GM12801 (cell line): ENCODE measurements around the gene CLEC11A.
"Not testable (repeated sequence)": the region's sequence is repeated elsewhere in the genome, so short reads cannot be mapped to it uniquely, and the experiment has no call there.

Experiments
- TF ChIP-seq, protein P1 (sequence below): IDR thresholded peaks from one replicate; pipeline ENCODE4 v1.5.1; 2011; ENCODE audit warnings: control low read depth; ENCODE audit not compliant: insufficient read length; ENCODE audit errors: extremely low read depth

The CLEC11A gene

DNA sequence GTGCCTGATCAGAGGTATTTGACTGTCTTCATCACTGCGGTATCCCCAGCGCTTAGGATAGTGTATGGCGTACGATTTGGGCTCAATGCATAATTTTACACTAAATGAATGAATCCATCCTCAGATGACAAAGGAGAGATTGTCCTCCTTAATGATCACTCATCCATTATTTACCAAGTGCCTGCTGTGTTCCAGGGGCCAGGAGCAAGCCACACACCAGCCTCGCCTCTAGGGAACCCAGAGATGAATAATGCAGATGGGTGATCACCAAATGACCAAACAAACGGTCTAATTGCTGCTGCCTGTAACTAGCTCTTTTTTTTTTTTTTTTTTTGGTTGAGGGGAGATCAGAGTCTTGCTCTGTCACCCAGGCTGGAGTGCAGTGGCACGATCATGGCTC lies 41.2 kb downstream of the CLEC11A start:
- TF ChIP-seq, protein P1, sequence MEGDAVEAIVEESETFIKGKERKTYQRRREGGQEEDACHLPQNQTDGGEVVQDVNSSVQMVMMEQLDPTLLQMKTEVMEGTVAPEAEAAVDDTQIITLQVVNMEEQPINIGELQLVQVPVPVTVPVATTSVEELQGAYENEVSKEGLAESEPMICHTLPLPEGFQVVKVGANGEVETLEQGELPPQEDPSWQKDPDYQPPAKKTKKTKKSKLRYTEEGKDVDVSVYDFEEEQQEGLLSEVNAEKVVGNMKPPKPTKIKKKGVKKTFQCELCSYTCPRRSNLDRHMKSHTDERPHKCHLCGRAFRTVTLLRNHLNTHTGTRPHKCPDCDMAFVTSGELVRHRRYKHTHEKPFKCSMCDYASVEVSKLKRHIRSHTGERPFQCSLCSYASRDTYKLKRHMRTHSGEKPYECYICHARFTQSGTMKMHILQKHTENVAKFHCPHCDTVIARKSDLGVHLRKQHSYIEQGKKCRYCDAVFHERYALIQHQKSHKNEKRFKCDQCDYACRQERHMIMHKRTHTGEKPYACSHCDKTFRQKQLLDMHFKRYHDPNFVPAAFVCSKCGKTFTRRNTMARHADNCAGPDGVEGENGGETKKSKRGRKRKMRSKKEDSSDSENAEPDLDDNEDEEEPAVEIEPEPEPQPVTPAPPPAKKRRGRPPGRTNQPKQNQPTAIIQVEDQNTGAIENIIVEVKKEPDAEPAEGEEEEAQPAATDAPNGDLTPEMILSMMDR: no peak

DNA sequence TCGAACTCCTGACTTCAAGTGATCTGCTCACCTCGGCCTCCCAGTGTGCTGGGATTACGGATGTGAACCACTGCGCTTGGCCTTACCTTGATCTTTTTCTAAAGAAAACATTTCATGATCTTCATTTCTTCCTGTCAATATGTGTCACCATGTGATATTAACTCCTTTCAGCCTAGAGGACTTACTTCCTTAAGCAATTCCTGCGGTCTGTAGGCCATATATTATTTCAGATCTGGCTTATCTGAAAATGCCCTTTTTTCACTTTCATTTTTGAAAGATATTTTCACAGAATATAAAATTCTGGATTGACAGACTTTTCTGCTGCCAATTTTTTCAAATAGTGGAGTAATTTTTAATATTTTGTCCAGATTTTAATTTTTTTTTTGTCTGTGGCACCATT lies 45.1 kb downstream of the CLEC11A start:
- TF ChIP-seq, protein P1: no peak

DNA sequence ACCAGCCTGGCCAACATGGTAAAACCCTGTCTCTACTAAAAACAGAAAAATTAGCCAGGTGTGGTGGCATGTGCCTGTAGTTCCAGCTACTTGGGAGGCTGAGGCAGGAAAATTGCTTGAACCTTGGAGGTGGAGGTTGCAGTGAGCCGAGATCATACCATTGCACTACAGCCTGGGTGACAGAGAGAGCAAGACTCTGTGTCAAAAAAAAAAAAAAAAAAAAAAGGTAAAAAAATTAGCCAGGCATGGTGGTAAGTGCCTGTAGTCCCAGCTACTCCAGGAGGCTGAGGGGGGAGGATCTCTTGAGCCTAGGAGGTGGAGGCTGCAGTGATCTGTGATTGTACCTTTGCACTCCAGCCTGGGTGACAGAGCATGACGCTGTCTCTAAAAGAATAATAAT lies 47.0 kb downstream of the CLEC11A start, which contains the start of gene GPR32:
Gene GPR32, plus strand, starts transcription at position 301 of the 400 bp plus-strand sequence. CDS start 137 bp downstream, outside the sequence.
- TF ChIP-seq, protein P1: not testable (repeated sequence)

DNA sequence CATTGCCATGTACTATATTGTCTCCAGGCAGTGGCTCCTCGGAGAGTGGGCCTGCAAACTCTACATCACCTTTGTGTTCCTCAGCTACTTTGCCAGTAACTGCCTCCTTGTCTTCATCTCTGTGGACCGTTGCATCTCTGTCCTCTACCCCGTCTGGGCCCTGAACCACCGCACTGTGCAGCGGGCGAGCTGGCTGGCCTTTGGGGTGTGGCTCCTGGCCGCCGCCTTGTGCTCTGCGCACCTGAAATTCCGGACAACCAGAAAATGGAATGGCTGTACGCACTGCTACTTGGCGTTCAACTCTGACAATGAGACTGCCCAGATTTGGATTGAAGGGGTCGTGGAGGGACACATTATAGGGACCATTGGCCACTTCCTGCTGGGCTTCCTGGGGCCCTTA lies 47.7 kb downstream of the CLEC11A start:
- TF ChIP-seq, protein P1: no peak

DNA sequence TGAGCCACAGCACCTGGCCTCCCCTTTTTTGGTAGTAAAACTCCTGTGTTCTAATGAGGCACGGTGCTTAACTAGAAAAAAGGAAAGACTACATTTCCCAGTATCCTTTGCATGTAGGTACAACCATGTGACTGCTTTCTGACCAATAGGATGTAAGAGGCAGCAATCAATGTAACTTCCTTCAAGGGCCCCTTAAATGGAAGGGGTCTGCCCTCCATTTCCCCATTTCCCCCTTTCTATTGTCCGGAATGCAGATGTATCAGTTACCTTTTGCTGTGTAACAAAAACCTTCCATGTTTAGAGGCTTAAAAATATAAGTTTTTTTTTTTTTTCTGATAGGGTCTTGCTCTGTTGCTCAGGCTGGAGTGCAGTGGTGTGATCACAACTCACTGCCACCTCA lies 49.3 kb downstream of the CLEC11A start:
- TF ChIP-seq, protein P1: no peak
